ENCODE results near the gene HOXC12. TPM values are rescaled to one million over a fixed set of nuclear protein-coding genes. Genes with fewer than 3 reads are reported as not detected.

The HOXC12 gene
- total RNA-seq, 3 donors from 2014 or later: 0.15 TPM; not detected in 2

- H3K4me3 ChIP-seq: no peak overlapping the region
- no peaks in the 10 kb centered on the region for H3K4me1 ChIP-seq
- H3K9me3 ChIP-seq: no peaks in the 10 kb centered on the region
- no peak for DNase-seq (ENCODE audit: low spot score in 2 of 2)
- no peak for TF ChIP-seq CTCF (IDR thresholded peaks at IDR 0.05)
- TF ChIP-seq POLR2AphosphoS5 (IDR thresholded peaks at IDR 0.05): no peak
- TF ChIP-seq POLR2A (IDR thresholded peaks at IDR 0.05): no peak
- peaks cover 18 to 98% of the 10 kb centered on the region in 2 donors for H3K27me3 ChIP-seq
- no peaks in the 10 kb centered on the region for H3K36me3 ChIP-seq
- no peak overlapping the region for H3K27ac ChIP-seq
- intact Hi-C loops (cut with DNase I; ENCODE audit: low total_unique reads): no loop called here
These were observed 13.0 kb upstream of the HOXC12 start for GRCh38 chr12:53941750-53942149.

GRCh38 chr12:53942467-53942997 lies 12.2 kb upstream of the HOXC12 start:
- Histone ChIP-seq H3K36me3 (no peaks in the 10 kb centered on the region), H3K9me3 (no peaks in the 10 kb centered on the region), H3K4me3 (no peak overlapping the region), H3K27ac (no peak overlapping the region), H3K27me3 (peaks cover 19 to 96% of the 10 kb centered on the region in 2 donors), H3K4me1 (no peaks in the 10 kb centered on the region)
- intact Hi-C loops (cut with DNase I; ENCODE audit: low total_unique reads): no loop called here
- no peak for TF ChIP-seq POLR2AphosphoS5 (IDR thresholded peaks at IDR 0.05)
- TF ChIP-seq POLR2A (IDR thresholded peaks at IDR 0.05): no peak
- TF ChIP-seq CTCF (IDR thresholded peaks at IDR 0.05): no peak
- DNase-seq (ENCODE audit: low spot score in 2 of 2): no peak

- Histone ChIP-seq H3K36me3 (no peaks in the 10 kb centered on the region), H3K27me3 (peaks cover 15 to 90% of the 10 kb centered on the region in 2 donors), H3K4me3 (no peak overlapping the region), H3K27ac (no peak overlapping the region), H3K9me3 (no peaks in the 10 kb centered on the region), H3K4me1 (no peaks in the 10 kb centered on the region)
- no peak for DNase-seq (ENCODE audit: low spot score in 2 of 2)
- intact Hi-C loops (cut with DNase I; ENCODE audit: low total_unique reads): no loop called here
- TF ChIP-seq POLR2AphosphoS5 (IDR thresholded peaks at IDR 0.05): no peak
- no peak for TF ChIP-seq CTCF (IDR thresholded peaks at IDR 0.05)
- no peak for TF ChIP-seq POLR2A (IDR thresholded peaks at IDR 0.05)
These were observed 10.5 kb upstream of the HOXC12 start for GRCh38 chr12:53944209-53944608.

GRCh38 chr12:53944907-53945847 lies 9.5 kb upstream of the HOXC12 start:
- peaks cover 8 to 90% of the 10 kb centered on the region in 2 donors for H3K27me3 ChIP-seq

More at GRCh38 chr12:53944907-53945847, 9.5 kb upstream of the HOXC12 start:
- Histone ChIP-seq H3K4me3 (no peak overlapping the region), H3K4me1 (no peaks in the 10 kb centered on the region), H3K36me3 (no peaks in the 10 kb centered on the region), H3K27ac (no peak overlapping the region), H3K9me3 (no peaks in the 10 kb centered on the region)
- intact Hi-C loops (cut with DNase I; ENCODE audit: low total_unique reads): no loop called here
- no peak for DNase-seq (ENCODE audit: low spot score in 2 of 2)
- no peak for TF ChIP-seq CTCF (IDR thresholded peaks at IDR 0.05)
- no peak for TF ChIP-seq POLR2AphosphoS5 (IDR thresholded peaks at IDR 0.05)
- TF ChIP-seq POLR2A (IDR thresholded peaks at IDR 0.05): no peak
